Neural cell (in vitro differentiated cells): ENCODE measurements around the gene TMOD2. TPM values are rescaled to one million over a fixed set of nuclear protein-coding genes. Genes with fewer than 3 reads are reported as not detected.

Experiments
- H2AFZ ChIP-seq: fragments of 200-600, 300-800 bp; sonication (generic), shearing (Covaris generic); 2 replicates; pipeline ENCODE4 v1.6.0; 2014; ENCODE audit warnings: low read depth, mild to moderate bottlenecking, antibody characterized with exemption, low read length, moderate library complexity
- H3F3A ChIP-seq: fragments of 200-600 bp; shearing (Covaris generic); 2 replicates; pipeline ENCODE4 v1.6.1; 2016; ENCODE audit warnings: mild to moderate bottlenecking, moderate library complexity, mixed read lengths, antibody characterized with exemption, low read length; ENCODE audit not compliant: insufficient read depth, poor library complexity, severe bottlenecking
- H3K27ac ChIP-seq: fragments of 200-600, 300-800 bp; sonication (generic), shearing (Covaris generic); 2 replicates; pipeline ENCODE4 v1.5.1; 2014; ENCODE audit warnings: mild to moderate bottlenecking, low read length, moderate library complexity
- H3K27me3 ChIP-seq: fragments of 300-800, 200-600 bp; sonication (generic), shearing (Covaris generic); 2 replicates; pipeline ENCODE4 v1.6.0; 2014; ENCODE audit warnings: mild to moderate bottlenecking, low read depth, low read length, moderate library complexity; ENCODE audit not compliant: insufficient read depth
- H3K36me3 ChIP-seq: fragments of 300-800, 200-600 bp; sonication (generic), shearing (Covaris generic); 2 replicates; pipeline ENCODE4 v1.5.1; 2014; ENCODE audit warnings: mild to moderate bottlenecking, antibody characterized with exemption, low read length, moderate library complexity; ENCODE audit not compliant: insufficient read depth
- H3K4me2 ChIP-seq: fragments of 300-800, 200-600 bp; sonication (generic), shearing (Covaris generic); 2 replicates; pipeline ENCODE4 v1.6.0; 2014; ENCODE audit warnings: mild to moderate bottlenecking, low read length
- H3K4me3 ChIP-seq: fragments of 300-800, 200-600 bp; sonication (generic), shearing (Covaris generic); 2 replicates; pipeline ENCODE4 v1.5.1; 2014; ENCODE audit warnings: mild to moderate bottlenecking, low read length, moderate library complexity
- H3K79me2 ChIP-seq: fragments of 200-600 bp; shearing (Covaris generic); replicated peaks from 2 replicates; pipeline ENCODE4 v1.6.0; 2014; ENCODE audit warnings: mild to moderate bottlenecking, low read length, moderate library complexity; ENCODE audit not compliant: insufficient read depth
- H3K9ac ChIP-seq: fragments of 300-800, 200-600 bp; sonication (generic), shearing (Covaris generic); 2 replicates; pipeline ENCODE4 v1.6.1; 2016; ENCODE audit warnings: mild to moderate bottlenecking, low read length, mixed read lengths
- H3K9me2 ChIP-seq: fragments of 200-600 bp; shearing (Covaris generic); 2 replicates; pipeline ENCODE4 v1.6.1; 2016; ENCODE audit warnings: mild to moderate bottlenecking, low read length, mixed read lengths; ENCODE audit not compliant: insufficient read depth
- H3K9me3 ChIP-seq: fragments of 200-600, 300-800 bp; sonication (generic), shearing (Covaris generic); 2 replicates; pipeline ENCODE4 v1.6.1; 2016; ENCODE audit warnings: mild to moderate bottlenecking, mixed run types, low read length, moderate library complexity, mixed read lengths
- H4K20me1 ChIP-seq: fragments of 200-600 bp; shearing (Covaris generic); 2 replicates; pipeline ENCODE4 v1.6.1; 2016; ENCODE audit warnings: mild to moderate bottlenecking, mixed run types; ENCODE audit not compliant: insufficient read depth
- CTCF ChIP-seq: fragments of 450-650 bp; IDR thresholded peaks from 2 replicates; pipeline ENCODE4 v1.5.1; 2014; ENCODE audit warnings: antibody characterized with exemption, mild to moderate bottlenecking, moderate library complexity; ENCODE audit not compliant: poor library complexity, severe bottlenecking
- EP300 ChIP-seq: fragments of 450-650 bp; conservative IDR thresholded peaks from 2 replicates; pipeline ENCODE4 v1.6.1; 2014; ENCODE audit warnings: antibody characterized with exemption, mild to moderate bottlenecking, moderate library complexity; ENCODE audit not compliant: poor library complexity, severe bottlenecking
- EZH2 ChIP-seq: fragments of 200-600, 300-800 bp; shearing (Covaris generic), sonication (generic); IDR thresholded peaks from 2 replicates; pipeline ENCODE4 v1.6.1; 2014; ENCODE audit warnings: antibody characterized with exemption, low read length, borderline replicate concordance, mild to moderate bottlenecking; ENCODE audit not compliant: insufficient read depth, poor library complexity, severe bottlenecking
- MXI1 ChIP-seq: fragments of 450-650 bp; conservative IDR thresholded peaks from 2 replicates; pipeline ENCODE4 v1.6.1; 2014; ENCODE audit warnings: antibody characterized with exemption, mild to moderate bottlenecking; ENCODE audit not compliant: poor library complexity, severe bottlenecking
- POLR2AphosphoS5 ChIP-seq: IDR thresholded peaks from 2 replicates; pipeline ENCODE4 v1.6.1; 2012
- RAD21 ChIP-seq: fragments of 450-650 bp; conservative IDR thresholded peaks from 2 replicates; pipeline ENCODE4 v1.6.1; 2014; ENCODE audit warnings: antibody characterized with exemption, mild to moderate bottlenecking, moderate library complexity
- REST ChIP-seq: IDR thresholded peaks from 2 replicates; pipeline ENCODE4 v1.6.1; 2012; ENCODE audit warnings: borderline replicate concordance
- SMC3 ChIP-seq: fragments of 450-650 bp; conservative IDR thresholded peaks from 2 replicates; pipeline ENCODE4 v1.6.1; 2014; ENCODE audit warnings: antibody characterized with exemption, mild to moderate bottlenecking, moderate library complexity; ENCODE audit not compliant: poor library complexity
- TAF1 ChIP-seq: IDR thresholded peaks from 2 replicates; pipeline ENCODE4 v1.6.1; 2012; ENCODE audit warnings: low read depth
- polyA plus RNA-seq: library from polyadenylated mRNA; depleted of rRNA; stranded (reverse); fragments of >200 nt; gene quantifications from 2 replicates; pipeline ENCODE4 v1.2.3, GENCODE V29; 2014

The TMOD2 gene
- polyA plus RNA-seq, 1 donor from 2014 or later, result 79.9 TPM

- TF ChIP-seq TAF1, result no peak
- no peak for TF ChIP-seq EZH2
Observed at GRCh38 chr15:51758645-51759044, 7.2 kb downstream of the TMOD2 start (continued).

- Histone ChIP-seq H3K4me2 (no peak overlapping the region), H3K36me3 (peaks cover 3% of the 10 kb centered on the region), H3K9ac (no peak overlapping the region), H2AFZ (no peak overlapping the region), H3K4me3 (no peak overlapping the region), H3K27ac (no peak overlapping the region), H3K27me3 (no peaks in the 10 kb centered on the region), H3F3A (no peaks in the 10 kb centered on the region), H4K20me1 (no peaks in the 10 kb centered on the region), H3K79me2 (peaks cover 9% of the 10 kb centered on the region), H3K9me2 (no peaks in the 10 kb centered on the region), H3K9me3 (no peaks in the 10 kb centered on the region)
- TF ChIP-seq EP300, result no peak
- TF ChIP-seq TAF1, result no peak
- TF ChIP-seq SMC3, result no peak
- no peak for TF ChIP-seq MXI1
- no peak for TF ChIP-seq CTCF
- no peak for TF ChIP-seq RAD21
- no peak for TF ChIP-seq EZH2
- TF ChIP-seq REST, result no peak
- TF ChIP-seq POLR2AphosphoS5, result no peak
Observed at GRCh38 chr15:51759557-51760070, 8.2 kb downstream of the TMOD2 start.

- H3K4me2 ChIP-seq, result no peak overlapping the region
- no peak overlapping the region for H3K27ac ChIP-seq
- TF ChIP-seq EZH2, result no peak
- TF ChIP-seq MXI1, result no peak
- no peak for TF ChIP-seq POLR2AphosphoS5
- no peak for TF ChIP-seq EP300
- TF ChIP-seq TAF1, result no peak
- TF ChIP-seq REST, result no peak
- no peak for TF ChIP-seq RAD21
- TF ChIP-seq SMC3, result no peak
- no peak for TF ChIP-seq CTCF
- H4K20me1 ChIP-seq, result no peaks in the 10 kb centered on the region
- H2AFZ ChIP-seq, result no peak overlapping the region
- H3K9ac ChIP-seq, result no peak overlapping the region
- H3K79me2 ChIP-seq, result peaks cover 5% of the 10 kb centered on the region
- no peaks in the 10 kb centered on the region for H3K9me3 ChIP-seq
- H3K4me3 ChIP-seq, result no peak overlapping the region
- H3F3A ChIP-seq, result no peaks in the 10 kb centered on the region
- no peaks in the 10 kb centered on the region for H3K27me3 ChIP-seq
- no peaks in the 10 kb centered on the region for H3K9me2 ChIP-seq
- H3K36me3 ChIP-seq, result peaks cover 3% of the 10 kb centered on the region
Observed at GRCh38 chr15:51760805-51761204, 9.4 kb downstream of the TMOD2 start.
